IPS DF 4.7 (cell line): ENCODE measurements around the gene ATP5MC2.
"Not testable (repeated sequence)": the region's sequence is repeated elsewhere in the genome, so short reads cannot be mapped to it uniquely, and the experiment has no call there.

Experiments
- DNase-seq: peaks from one replicate; pipeline ENCODE4 v3.0.0-alpha.2; 2013; ENCODE audit warnings: low spot score; ENCODE audit errors: extremely low read depth

The ATP5MC2 gene

DNA sequence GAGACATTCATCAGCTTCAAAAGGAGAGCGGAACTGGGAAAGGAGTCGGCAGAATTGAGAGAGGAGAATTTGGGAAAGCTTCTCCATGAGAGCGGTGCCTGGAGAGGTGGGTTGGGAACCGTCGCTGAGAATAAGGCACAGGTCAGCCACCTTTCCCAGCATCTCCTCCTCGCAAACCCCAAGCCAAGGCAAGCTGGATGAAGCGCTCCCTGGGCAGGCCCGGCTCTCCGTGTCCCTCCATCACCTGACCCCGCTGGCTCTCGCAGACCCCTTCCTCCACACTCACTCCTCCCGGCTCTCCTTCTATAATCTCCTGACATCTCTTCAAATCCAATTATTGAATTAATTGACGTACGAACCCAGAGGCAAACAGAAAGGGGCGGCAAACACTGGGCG is 18.9 kb upstream of the ATP5MC2 start:
- DNase-seq: no peak

DNA sequence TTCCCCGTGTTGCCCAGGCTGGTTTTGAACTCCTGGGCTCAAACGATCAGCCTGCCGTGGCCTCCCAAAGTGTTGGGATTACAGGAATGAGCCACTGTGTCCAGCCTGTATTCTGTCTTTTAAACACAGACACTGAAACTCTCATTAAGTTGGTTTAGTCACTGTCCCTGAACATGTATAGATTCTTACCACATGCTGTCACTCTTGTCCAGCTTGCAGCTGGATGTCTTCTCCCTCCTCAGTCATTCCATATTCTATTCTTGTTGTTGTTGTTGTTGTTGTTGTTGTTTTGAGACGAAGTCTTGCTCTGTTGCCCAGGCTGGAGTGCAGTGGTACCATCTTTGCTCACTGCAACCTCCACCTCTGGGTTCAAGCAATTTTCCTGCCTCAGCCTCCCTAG is 12.3 kb upstream of the ATP5MC2 start:
- DNase-seq: no peak

DNA sequence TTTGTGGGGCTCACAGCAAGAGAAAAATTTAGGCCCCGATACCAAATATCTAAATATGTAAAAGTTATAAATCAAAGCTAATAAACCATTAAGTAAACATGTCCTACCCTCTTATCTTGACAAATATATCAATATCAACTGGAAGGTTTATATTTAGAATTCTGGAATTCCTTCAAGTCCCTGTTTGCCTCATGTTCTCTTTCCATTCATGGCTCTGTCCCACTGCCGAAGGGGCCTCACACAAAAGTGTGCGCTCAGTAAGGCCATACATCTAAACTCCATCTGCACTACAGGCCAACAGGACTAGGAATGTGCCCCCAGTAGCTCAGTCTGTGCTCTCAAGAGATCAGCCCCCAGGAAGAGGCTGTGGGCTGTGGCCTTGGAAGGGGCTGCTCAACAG is 10.6 kb upstream of the ATP5MC2 start:
- DNase-seq: no peak

- no peak for DNase-seq
These were observed 8.9 kb upstream of the ATP5MC2 start for GRCh38 chr12:53684654-53685220.

DNA sequence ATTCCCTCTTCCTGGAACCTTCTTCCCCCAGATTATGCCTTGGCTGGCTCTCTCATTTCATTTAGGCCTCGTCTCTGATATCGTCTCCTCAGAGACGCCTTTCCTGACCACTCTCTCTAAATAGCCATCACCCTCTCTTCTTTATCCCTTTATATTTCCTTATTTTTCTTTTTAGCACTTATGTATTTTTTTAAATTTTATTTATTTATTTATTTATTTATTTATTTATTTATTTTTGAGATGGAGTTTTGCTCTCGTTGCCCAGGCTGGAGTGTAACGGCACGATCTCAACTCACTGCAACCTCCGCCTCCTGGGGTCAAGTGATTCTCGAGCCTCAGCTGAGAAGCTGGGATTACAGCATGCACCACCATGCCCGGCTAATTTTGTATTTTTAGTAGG is 8.1 kb upstream of the ATP5MC2 start:
- no peak for DNase-seq

DNA sequence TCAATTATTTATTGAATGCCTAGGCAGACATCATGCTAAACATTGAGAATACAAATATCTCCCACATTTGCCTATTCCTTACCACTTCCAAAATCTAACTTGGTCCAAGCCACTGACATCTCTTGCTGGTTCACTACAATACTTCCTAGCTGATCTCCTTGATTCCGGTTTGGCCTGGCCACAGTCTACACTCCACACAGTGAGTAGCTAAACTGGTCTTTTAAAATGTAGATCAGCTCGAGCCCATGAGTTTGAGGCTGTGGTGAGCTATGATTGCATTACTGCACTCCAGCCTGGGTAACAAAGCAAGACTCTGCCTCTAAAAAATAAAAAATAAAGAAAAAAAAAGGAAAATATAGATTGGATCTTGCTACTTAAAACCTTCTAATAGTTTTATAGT is 7.6 kb upstream of the ATP5MC2 start:
- DNase-seq: no peak

DNA sequence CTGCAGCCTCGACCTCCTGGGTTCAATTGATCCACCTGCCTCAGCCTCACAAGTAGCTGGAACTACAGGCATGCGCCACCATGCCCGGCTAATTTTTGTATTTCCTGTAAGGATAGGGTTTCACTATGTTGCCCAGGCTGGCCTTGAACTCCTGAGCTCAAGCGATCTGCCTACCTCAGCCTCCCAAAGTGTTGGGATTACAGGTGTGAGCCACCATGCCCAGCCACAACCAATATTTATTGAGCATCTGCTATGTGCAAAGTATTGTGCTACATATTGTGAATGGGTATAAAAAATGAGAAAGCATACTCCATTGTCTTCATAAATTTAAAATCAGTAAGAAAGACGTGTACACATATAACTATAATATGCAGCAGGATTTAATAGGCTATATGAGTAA is 4.2 kb upstream of the ATP5MC2 start:
- not testable (repeated sequence) for DNase-seq

DNA sequence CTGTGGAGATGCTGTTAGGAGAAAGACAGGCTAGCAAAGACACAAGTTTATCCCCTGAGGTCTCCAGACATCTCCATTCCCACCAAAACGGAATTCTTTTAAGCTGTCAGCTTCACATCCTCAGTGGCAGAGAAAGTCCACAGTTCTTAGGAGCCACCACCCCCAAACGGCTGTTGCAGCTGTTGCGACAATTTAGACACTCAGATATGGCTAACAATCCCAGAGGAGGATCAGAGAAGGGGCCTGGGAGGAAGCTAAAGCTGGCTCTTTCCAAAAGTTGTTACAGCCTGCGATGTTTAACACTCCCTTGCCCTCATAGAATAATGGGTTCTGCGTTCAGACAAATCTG is 1.9 kb upstream of the ATP5MC2 start:
- DNase-seq: no peak

DNA sequence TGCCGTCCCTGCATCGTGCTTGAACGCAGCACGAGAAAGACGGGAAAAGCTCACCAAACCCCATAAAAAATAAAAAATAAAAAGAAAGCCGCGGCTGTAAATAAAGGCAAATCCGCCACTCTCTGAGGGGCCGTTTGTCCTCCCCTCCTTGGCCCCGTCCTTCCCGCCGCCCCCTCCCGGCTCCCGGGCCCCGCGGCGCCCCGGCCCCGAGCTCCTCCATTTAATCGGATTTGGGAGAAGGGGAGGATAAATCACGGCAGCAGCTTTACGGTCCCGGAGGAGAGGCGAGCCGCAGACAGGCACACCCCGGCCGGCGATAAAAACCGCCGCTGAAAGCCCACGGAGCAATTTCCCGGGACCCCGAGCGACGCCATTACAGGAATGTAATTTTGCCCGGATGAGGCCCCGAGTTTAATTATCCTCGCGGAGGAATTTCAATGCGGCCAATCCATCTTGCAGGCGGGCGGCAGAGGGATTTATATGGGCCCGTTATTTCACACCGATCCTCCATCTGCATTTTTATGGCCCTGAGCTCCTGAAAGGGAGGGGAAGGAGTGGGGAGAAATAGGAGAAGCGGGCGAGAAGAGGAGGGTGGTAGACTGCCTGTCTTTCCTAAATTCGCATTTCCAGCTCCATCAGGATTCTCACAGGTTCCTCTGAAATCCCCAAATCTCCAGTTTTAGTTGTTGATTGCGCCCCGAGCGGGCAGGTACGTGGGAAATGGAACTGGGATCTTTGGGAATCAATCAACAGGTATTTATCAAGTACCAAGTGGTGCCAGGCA is 1.3 kb upstream of the ATP5MC2 start:
- no peak for DNase-seq

- DNase-seq: no peak
These were observed 753 bp upstream of the ATP5MC2 start for GRCh38 chr12:53676656-53677015.

GRCh38 chr12:53674977-53675700 is 744 bp downstream of the ATP5MC2 start:
- DNase-seq: no peak

DNA sequence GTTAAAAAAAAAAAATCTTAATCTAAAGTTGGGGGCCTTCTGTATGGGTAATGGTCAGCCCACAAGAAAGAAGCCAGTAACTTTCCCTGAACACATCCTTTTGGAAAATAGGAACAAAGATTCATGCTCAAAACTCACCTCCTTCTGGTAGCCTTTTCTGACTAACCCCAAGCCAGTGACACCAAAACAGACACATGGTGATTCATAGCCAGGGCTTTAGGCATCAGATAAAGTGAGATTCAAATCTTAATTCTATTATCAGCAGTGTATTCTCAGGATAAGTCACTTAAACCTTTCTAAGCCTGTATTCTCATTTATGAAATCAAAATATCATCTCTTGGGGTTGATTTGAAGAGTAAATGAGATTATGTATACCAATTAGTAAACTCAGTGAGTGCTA is 4.9 kb downstream of the ATP5MC2 start:
- no peak for DNase-seq

DNA sequence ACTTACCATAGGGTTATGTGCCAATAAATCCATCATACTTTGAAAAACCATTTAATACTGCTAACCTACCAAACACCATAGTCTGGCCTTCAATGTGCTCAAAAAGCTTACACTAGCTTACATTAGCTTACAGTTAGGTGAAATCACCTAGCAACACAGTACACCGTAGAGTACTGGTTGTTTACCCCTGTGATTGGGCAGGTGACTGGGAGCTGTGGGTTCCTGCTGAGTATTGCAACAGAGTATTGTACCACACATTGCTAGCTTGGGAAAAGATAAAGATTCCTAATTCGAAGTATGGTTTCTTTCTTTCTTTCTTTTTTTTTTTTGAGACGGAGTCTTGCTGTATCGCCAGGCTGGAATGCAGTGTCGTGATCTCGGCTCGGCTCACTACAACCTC is 5.6 kb downstream of the ATP5MC2 start:
- DNase-seq: no peak

DNA sequence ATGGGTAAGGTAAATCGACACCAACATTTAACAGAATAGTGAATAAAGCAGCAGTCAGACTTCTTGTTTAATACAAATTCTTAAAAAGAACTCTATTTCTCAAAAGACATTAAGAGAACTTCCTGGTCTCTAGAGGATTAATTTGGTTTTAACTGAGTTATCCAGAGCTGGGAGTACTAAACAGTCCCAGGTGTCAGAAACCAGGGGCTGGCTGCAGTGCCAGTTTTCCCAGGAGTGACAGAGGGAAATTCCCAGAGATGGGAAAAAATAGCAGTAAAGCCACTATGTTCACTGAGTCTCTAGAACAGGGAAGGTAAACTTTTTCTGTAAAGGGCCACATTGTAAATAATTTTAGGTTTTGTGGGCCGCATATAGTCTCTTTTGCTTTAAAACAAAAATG is 8.8 kb downstream of the ATP5MC2 start:
- DNase-seq: no peak

- no peak for DNase-seq
These were observed 10.9 kb downstream of the ATP5MC2 start for GRCh38 chr12:53664936-53665335.

DNA sequence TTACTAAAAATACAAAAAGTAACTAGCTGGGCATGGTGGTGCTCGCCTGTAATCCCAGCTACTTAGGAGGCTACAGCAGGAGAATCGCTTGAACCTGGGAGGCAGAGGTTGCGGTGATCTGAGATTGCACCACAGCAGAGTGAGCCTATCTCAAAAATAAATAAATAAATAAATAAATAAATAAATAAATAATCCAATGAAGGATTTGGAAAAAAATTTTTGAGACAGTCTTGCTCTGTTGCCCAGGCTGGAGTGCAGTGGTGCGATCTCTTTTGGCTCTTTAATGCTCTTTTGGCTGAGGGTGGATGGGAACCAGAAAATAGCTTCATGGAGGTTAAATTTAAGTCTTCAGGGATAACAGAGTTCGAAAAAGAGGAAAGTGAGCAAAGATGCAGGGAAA is 11.7 kb downstream of the ATP5MC2 start:
- DNase-seq: no peak

- no peak for DNase-seq
These were observed 15.8 kb downstream of the ATP5MC2 start for GRCh38 chr12:53660041-53660440.

DNA sequence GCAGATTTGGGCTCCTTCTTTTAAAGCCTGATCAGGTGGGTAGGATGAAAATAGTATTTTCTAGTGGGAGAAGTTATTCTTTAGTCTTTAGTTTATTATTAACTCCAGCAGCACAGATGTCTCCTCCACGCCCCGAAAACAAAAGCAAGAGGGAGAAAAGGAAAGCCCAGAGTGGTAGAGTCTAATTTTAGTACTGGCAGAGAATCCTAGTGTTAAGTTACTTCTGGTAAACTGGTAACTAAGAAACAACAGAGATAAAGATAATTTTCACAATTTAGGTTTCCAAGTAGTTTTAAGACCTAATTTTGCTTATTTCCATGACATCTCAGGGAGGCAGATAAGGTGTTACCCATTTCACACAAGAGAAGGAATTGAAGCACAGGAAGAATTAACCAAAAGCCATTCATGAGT is 16.3 kb downstream of the ATP5MC2 start:
- DNase-seq: no peak

GRCh38 chr12:53659011-53659551 is 16.8 kb downstream of the ATP5MC2 start:
- no peak for DNase-seq

- no peak for DNase-seq
These were observed 18.8 kb downstream of the ATP5MC2 start for GRCh38 chr12:53657041-53657440.

DNA sequence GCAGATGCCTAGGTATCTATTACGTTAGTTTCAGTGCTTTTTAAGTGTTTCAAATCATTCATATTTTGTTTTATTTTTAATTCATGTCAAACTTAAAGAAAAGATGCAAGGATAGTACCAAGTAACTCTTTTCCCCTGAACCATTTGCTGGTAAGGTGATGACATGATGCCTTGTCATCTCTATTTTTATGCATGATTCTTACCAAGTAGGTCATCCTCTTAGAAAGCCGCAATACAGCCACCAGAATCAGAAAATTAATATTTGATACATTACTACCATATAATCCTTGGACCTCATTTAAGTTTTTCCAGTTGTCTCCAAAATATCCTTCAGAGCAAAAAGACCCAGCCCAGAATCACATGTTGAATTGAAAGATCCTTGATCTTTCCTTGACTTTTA is 22.3 kb downstream of the ATP5MC2 start:
- DNase-seq: no peak

- DNase-seq: no peak
These were observed 23.5 kb downstream of the ATP5MC2 start for GRCh38 chr12:53652366-53652765.

- no peak for DNase-seq
These were observed 24.1 kb downstream of the ATP5MC2 start for GRCh38 chr12:53651737-53652136.
